Hepatocyte (in vitro differentiated cells): ENCODE measurements around the gene CAP1. TPM values are rescaled to one million over a fixed set of nuclear protein-coding genes. Genes with fewer than 3 reads are reported as not detected.

Experiments
- DNase-seq: peaks from one replicate; pipeline ENCODE4 v3.0.0-alpha.2; 2016; ENCODE audit warnings: low spot score
- H2AFZ ChIP-seq: fragments of 200-600 bp; sonication (generic); 2 replicates; pipeline ENCODE4 v1.6.0; 2016; ENCODE audit warnings: antibody characterized with exemption, mild to moderate bottlenecking
- H3K27ac ChIP-seq: fragments of 200-600 bp; sonication (generic); 2 replicates; pipeline ENCODE4 v1.5.1; 2016; ENCODE audit warnings: mild to moderate bottlenecking
- H3K27me3 ChIP-seq: fragments of 200-600 bp; sonication (generic); 2 replicates; pipeline ENCODE4 v1.6.1; 2016
- H3K36me3 ChIP-seq: fragments of 200-600 bp; sonication (generic); replicated peaks from 2 replicates; pipeline ENCODE4 v1.5.1; 2016; ENCODE audit warnings: low read depth; ENCODE audit not compliant: insufficient read depth
- H3K4me1 ChIP-seq: fragments of 200-600 bp; sonication (generic); 2 replicates; pipeline ENCODE4 v1.5.1; 2016; ENCODE audit warnings: mild to moderate bottlenecking, moderate library complexity; ENCODE audit not compliant: insufficient read depth
- H3K4me2 ChIP-seq: fragments of 200-600 bp; sonication (generic); 2 replicates; pipeline ENCODE4 v1.6.0; 2016
- H3K4me3 ChIP-seq: fragments of 200-600 bp; sonication (generic); 2 replicates; pipeline ENCODE4 v1.5.1; 2016; ENCODE audit warnings: mild to moderate bottlenecking
- H3K79me2 ChIP-seq: fragments of 200-600 bp; sonication (generic); 2 replicates; pipeline ENCODE4 v1.6.0; 2017; ENCODE audit warnings: mild to moderate bottlenecking
- H3K9me2 ChIP-seq: fragments of 200-600 bp; sonication (generic); replicated peaks from 2 replicates; pipeline ENCODE4 v1.6.0; 2017; ENCODE audit warnings: mild to moderate bottlenecking; ENCODE audit not compliant: insufficient read depth
- H3K9me3 ChIP-seq: fragments of 200-600 bp; sonication (generic); 2 replicates; pipeline ENCODE4 v1.5.1; 2016; ENCODE audit warnings: low read depth, mild to moderate bottlenecking
- H4K20me1 ChIP-seq: fragments of 200-600 bp; sonication (generic); 2 replicates; pipeline ENCODE4 v1.6.0; 2016; ENCODE audit warnings: mild to moderate bottlenecking; ENCODE audit not compliant: insufficient read depth, poor library complexity, severe bottlenecking
- CTCF ChIP-seq: fragments of 200-600 bp; sonication (generic); IDR thresholded peaks from 2 replicates; pipeline ENCODE4 v1.5.1; 2016; ENCODE audit warnings: antibody characterized with exemption, mild to moderate bottlenecking; ENCODE audit not compliant: poor library complexity
- EZH2 ChIP-seq: fragments of 200-600 bp; sonication (generic); IDR thresholded peaks from 2 replicates; pipeline ENCODE4 v1.6.1; 2016; ENCODE audit warnings: antibody characterized with exemption, mild to moderate bottlenecking, borderline replicate concordance
- EZH2phosphoT487 ChIP-seq: fragments of 200-600 bp; sonication (generic); IDR thresholded peaks from one replicate; pipeline ENCODE4 v1.6.1; 2018; ENCODE audit warnings: antibody characterized with exemption, mild to moderate bottlenecking, low read depth, moderate library complexity; ENCODE audit not compliant: unreplicated experiment, severe bottlenecking
- WGBS: methylation state at CpG from one replicate; pipeline ENCODE4 v1.1.6; 2016; ENCODE audit warnings: low lambda C conversion rate; ENCODE audit errors: missing lambda C conversion rate; 5-methylcytosine and 5-hydroxymethylcytosine counted together
- polyA plus RNA-seq: library from polyadenylated mRNA; unstranded; fragments of >200 nt; fragmentation: Nextera tagmentation; extraction: Ambion mirVana; gene quantifications from 2 replicates; pipeline ENCODE4 v1.2.1, GENCODE V29; 2016
- total RNA-seq: library from RNA; depleted of rRNA; stranded (reverse); fragments of >200 nt; gene quantifications from 2 replicates; pipeline ENCODE4 v1.2.3, GENCODE V29; 2014

CAP1 gene
- total and polyA plus RNA-seq, 2 experiments from 2014 or later = 186 to 191 TPM

- no peak for TF ChIP-seq EZH2phosphoT487
- no peak for TF ChIP-seq CTCF
- TF ChIP-seq EZH2 = no peak
- Histone ChIP-seq H2AFZ (no peak overlapping the region), H3K79me2 (no peaks in the 10 kb centered on the region), H3K9me2 (no peaks in the 10 kb centered on the region), H3K9me3 (no peaks in the 10 kb centered on the region), H3K4me2 (no peak overlapping the region), H4K20me1 (no peaks in the 10 kb centered on the region), H3K4me1 (no peaks in the 10 kb centered on the region), H3K27ac (no peak overlapping the region), H3K27me3 (no peaks in the 10 kb centered on the region), H3K4me3 (no peak overlapping the region), H3K36me3 (no peaks in the 10 kb centered on the region)
- DNase-seq = no peak
- 94% methylated on average over 3 of the region's 3 CpGs for WGBS
Measured at GRCh38 chr1:40014253-40014706, 26.2 kb upstream of the CAP1 start.

GRCh38 chr1:40014812-40015594 lies 25.5 kb upstream of the CAP1 start:
- Histone ChIP-seq H3K4me2 (no peak overlapping the region), H3K4me1 (no peaks in the 10 kb centered on the region), H2AFZ (no peak overlapping the region), H3K79me2 (no peaks in the 10 kb centered on the region), H3K4me3 (no peak overlapping the region), H3K36me3 (no peaks in the 10 kb centered on the region), H3K9me2 (no peaks in the 10 kb centered on the region), H3K27me3 (no peaks in the 10 kb centered on the region), H3K27ac (no peak overlapping the region), H4K20me1 (no peaks in the 10 kb centered on the region), H3K9me3 (no peaks in the 10 kb centered on the region)
- TF ChIP-seq CTCF (no peak), EZH2phosphoT487 (no peak), EZH2 (no peak)
- DNase-seq = no peak
- 74% methylated on average over 10 of the region's 10 CpGs for WGBS

GRCh38 chr1:40017951-40018575 lies 22.5 kb upstream of the CAP1 start:
- H3K4me1 ChIP-seq = no peaks in the 10 kb centered on the region
- no peaks in the 10 kb centered on the region for H3K27me3 ChIP-seq
- no peaks in the 10 kb centered on the region for H3K9me3 ChIP-seq
- no peak overlapping the region for H3K27ac ChIP-seq
- DNase-seq = no peak
- TF ChIP-seq EZH2phosphoT487 (no peak), CTCF (no peak), EZH2 (no peak)
- no peak overlapping the region for H3K4me2 ChIP-seq
- H4K20me1 ChIP-seq = no peaks in the 10 kb centered on the region
- no peaks in the 10 kb centered on the region for H3K9me2 ChIP-seq
- H3K36me3 ChIP-seq = no peaks in the 10 kb centered on the region
- H3K4me3 ChIP-seq = no peak overlapping the region
- no peaks in the 10 kb centered on the region for H3K79me2 ChIP-seq
- 75% methylated on average over 5 of the region's 5 CpGs for WGBS
- no peak overlapping the region for H2AFZ ChIP-seq
